NCI-H2171 treated with DMSO at 0.1 percent for 48 hours (cell line): ENCODE results near the gene ADARB1.
A peak's percentile ranks its signal among the peaks of the same experiment; 100 is the strongest.
"Not testable (repeated sequence)": the region's sequence is repeated elsewhere in the genome, so short reads cannot be mapped to it uniquely, and the experiment has no call there.

ENCODE experiments used
- DNase-seq: peaks from one replicate; lab custom pipeline; 2025; lab: John Stamatoyannopoulos, UW

Gene ADARB1

DNA sequence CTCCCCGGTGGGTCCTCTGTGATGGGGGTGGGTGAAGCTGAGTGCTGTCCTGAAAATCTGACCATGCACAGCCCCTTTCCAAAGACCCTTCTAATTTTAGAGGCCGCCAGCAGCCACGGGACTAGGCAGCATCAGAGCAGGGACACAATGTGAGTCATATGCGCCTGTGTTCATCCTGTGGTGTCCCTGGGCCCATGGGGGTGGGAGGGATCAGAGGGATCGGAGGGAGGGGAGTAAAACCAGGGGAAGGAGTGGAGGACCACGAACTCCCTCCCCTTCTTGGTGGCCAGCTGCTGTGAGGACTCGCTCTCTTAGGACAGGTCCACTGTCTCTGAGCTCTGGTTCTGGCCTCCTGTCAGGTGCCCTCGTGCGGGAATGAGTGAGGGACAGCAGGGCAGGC lies 61.5 kb downstream of the ADARB1 start:
- DNase-seq: no peak

DNA sequence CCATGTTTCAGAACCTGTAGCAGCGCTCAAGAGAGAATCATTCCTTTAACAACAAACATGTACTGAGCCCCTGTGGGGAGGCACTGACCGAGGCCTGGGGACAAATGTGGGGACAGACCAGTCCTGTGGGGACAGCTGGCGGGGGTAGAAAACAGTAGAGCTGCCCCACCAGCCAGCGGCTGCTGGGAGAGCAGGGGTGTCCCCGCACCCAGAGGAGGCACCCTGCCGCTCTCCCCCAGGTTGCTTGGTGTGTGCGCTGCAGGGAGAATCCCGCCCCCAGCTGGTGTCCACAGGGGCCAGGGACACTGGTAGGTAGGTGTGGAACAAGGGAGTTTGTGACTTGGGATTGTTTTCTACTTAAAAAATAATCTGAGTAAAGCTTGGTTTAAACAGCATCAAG lies 62.1 kb downstream of the ADARB1 start:
- no peak for DNase-seq

DNA sequence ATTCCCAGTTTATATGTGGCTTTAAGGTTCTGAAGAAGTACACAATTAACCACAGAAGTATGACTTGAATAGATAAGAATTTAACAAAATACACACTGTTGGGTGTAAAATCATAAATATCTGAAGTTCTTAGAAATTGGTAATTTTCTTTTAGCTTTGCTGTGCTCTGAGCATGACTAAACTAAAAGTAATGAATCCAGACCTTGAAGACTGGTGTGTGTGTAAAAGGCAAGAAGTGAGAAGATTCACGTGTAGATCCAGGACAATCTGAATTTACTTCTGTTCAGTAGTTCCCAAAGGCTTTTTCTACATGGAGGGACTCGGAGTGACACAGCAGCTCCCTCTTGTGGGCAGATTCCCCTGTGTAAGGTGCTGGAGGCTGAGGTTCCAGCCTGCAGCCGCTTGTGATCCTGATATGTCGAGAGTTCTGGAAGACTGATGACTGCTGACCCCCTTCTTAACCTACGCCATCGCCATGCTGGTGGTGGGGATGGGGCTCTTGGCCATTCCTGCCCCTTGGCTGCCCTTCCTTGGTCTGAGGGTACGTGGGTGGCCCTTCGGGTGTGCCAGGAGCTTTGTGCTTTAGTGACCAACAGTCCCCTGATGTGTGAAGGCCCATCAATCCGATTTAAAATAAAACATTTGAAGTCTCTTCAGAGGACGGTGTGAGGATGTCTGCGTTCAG lies 62.7 kb downstream of the ADARB1 start:
- peak; percentile 71 for DNase-seq

DNA sequence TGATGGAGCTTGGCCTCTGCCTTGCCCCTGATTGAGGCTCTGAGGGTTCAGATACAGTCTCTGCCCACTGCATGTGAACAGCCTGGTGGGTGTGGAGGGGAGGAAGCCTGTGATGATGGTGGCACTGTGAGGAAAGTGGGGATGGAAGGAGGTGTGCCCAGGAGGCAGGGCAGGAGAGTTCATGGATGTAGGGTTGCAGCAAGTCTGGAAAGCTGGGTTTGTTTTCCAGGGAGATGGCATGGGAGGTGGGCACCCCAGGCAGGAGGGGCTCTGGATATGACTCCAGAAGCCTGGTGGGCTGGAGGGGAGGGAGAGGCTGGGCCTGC lies 63.2 kb downstream of the ADARB1 start:
- DNase-seq: no peak

GRCh38 chr21:45138199-45139002 lies 64.0 kb downstream of the ADARB1 start:
- DNase-seq: peak; percentile 35

DNA sequence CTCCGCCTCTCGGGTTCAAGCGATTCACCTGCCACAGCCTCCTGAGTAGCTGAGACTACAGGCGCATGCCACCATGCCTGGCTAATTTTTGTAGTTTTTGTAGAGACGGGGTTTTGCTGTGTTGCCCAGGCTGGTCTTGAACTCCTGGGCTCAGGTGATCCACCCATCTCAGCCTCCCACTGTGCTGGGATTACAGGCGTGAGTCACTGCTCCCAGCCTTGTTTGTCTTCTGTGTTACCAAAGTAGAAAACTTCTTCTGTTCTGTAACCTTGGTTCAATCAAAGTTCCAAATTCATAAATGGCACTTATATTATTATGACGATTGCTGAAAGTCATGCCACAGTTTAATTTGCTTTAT lies 64.6 kb downstream of the ADARB1 start:
- DNase-seq: not testable (repeated sequence)

GRCh38 chr21:45139473-45139872 lies 65.1 kb downstream of the ADARB1 start:
- no peak for DNase-seq

GRCh38 chr21:45140346-45140940 lies 66.1 kb downstream of the ADARB1 start:
- DNase-seq: peak; percentile 80

GRCh38 chr21:45140944-45141343 lies 66.6 kb downstream of the ADARB1 start:
- peak; percentile 25 for DNase-seq

DNA sequence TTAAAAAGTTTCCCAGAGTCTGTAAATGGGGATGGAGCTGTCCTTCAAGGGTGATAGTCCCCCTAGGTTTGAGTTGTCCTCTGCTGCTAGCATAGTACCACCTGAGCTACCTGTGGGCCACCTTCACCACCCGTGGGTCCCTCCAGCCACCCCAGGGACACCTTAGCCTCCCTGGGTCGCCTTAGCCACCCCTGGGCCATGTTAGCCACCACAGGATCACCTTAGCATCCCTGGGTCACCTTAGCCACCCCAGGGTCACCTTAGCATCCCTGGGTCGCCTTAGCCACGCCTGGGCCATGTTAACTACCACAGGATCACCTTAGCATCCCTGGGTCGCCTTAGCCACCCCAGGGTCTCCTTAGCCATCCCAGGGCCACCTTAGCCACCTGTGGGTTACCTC lies 67.1 kb downstream of the ADARB1 start:
- no peak for DNase-seq

- DNase-seq: no peak
Measured at GRCh38 chr21:45142469-45143308, 68.3 kb downstream of the ADARB1 start.

DNA sequence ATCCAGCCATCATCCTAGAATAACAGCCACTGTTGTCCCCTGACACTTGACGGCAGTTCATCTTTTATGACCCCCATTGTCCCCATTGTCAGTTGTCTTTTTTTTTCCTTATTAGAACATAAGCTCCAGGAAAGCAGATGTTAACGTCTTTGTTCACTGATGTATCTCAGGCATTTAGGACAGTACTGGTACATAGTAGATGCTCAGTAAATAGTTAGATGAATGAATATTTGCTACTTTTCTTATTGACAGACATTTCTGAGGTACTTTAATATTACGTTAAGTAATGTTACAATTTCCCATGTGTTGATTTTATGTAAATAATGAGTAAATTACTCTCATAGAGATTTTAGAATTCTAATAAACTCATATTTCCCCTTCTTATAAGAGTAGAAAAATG lies 69.5 kb downstream of the ADARB1 start:
- DNase-seq: no peak

GRCh38 chr21:45145146-45145545 lies 70.8 kb downstream of the ADARB1 start:
- no peak for DNase-seq

- DNase-seq: not testable (repeated sequence)
Measured at GRCh38 chr21:45145846-45146245, 71.5 kb downstream of the ADARB1 start.

GRCh38 chr21:45146306-45146705 lies 71.9 kb downstream of the ADARB1 start:
- DNase-seq: no peak

DNA sequence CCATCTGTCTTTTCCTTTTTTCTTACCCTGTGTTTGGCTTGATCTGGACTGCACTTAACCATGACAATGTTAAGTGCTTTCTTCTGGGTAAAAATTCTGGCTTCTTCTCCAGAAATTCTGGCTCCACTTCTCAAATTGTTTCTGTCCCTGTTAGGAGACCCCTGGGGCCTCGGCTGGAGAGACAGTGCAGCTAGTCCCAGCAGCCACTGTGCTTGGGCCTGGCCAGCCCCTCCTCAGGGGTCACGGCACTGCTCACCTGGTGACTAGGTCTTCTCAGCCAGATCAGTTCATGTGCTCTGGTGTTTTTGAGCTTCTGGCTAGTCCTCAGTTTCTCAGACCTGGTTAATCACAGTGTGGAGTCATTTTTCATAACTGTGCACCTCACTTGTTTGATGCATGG lies 72.4 kb downstream of the ADARB1 start:
- peak; percentile 55 for DNase-seq

DNA sequence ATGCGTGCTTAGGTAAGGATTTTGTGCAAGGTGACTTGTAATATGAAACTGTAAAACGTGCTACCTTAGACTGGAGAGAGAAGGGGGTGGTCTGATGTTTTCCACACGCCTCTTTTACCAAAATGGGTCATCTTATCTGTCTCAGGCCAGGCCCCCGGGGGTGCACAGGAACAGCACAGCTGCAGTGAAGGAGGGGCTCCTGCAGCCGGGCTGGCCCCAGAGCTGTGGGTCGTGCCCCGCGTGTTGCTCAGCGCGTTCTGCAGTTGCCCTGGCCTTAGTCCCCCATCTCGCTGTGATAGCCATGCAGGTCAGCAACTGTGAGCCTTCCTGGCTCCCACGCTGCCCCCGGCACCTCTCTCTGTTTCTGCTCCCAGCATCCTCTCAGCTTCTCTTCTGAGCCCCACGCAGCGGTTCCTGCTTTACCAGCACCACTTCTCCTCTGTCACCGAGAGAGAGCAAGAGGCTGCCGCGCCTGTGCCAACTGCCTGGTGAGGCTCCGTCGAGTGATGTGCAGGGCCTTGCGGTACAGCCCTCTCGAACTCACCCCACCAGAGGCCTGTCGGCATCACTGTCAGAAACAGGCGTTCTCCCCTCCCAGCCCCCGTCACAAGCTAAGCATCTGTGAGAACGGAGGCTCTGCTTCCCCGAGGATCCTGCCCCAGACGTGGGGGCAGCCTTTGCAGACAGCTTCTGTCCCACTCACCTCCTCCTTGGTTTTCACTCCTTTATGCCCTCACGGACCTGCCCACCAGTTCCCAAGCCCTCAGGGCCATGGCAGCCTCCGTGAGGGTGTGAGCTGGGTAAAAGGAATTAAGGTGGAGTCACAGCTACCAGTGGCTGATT lies 73.3 kb downstream of the ADARB1 start:
- peak; percentile 96 for DNase-seq

GRCh38 chr21:45148316-45148990 lies 74.1 kb downstream of the ADARB1 start:
- DNase-seq: peak; percentile 16

DNA sequence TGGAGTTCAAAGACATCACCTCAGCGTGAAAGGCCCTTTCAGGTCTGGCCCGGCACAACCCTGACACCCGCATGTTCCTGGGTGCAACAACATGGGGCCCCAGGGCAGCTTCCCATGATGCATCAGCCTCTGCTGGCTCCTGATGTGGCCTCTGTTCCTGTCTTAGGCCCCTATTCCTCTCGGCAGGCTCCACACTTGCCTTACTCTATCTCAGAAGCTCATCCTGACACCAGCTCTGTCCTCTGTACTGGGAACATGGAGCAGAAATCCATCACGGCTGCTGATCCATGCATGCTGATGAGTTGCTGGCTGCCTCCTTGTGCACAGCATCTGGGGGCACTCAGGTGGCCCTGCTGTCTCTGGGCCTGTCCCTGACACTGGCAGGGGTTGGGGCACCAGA lies 74.6 kb downstream of the ADARB1 start:
- DNase-seq: no peak

GRCh38 chr21:45150638-45151131 lies 76.3 kb downstream of the ADARB1 start:
- no peak for DNase-seq
